GM23248 (cell line): ENCODE data around the gene GALM.

Experiments
- EZH2 ChIP-seq: fragments of 200-600 bp; sonication (generic); IDR thresholded peaks from 2 replicates; pipeline ENCODE4 v1.6.1; 2018; ENCODE audit warnings: antibody characterized with exemption, mild to moderate bottlenecking; ENCODE audit not compliant: insufficient read depth, poor library complexity, severe bottlenecking
- EZH2phosphoT487 ChIP-seq: fragments of 200-600 bp; sonication (generic); IDR thresholded peaks from 2 replicates; pipeline ENCODE4 v1.6.1; 2018; ENCODE audit warnings: antibody characterized with exemption, moderate library complexity, mild to moderate bottlenecking, low read depth; ENCODE audit not compliant: insufficient read depth

GRCh38 chr2:38731090-38731489 lies 65.2 kb downstream of the GALM start:
- TF ChIP-seq EZH2 = no peak
- no peak for TF ChIP-seq EZH2phosphoT487
